Endometrial microvascular endothelial cells (primary cell): ENCODE results near the gene TKTL1. TPM values are rescaled to one million over a fixed set of nuclear protein-coding genes. Genes with fewer than 3 reads are reported as not detected.

Experiments used
- in situ Hi-C: cut with HindIII; loops from 2 replicates; pipeline ENCODE4 v1.10.0; 2017; ENCODE audit warnings: low sequenced_read_pairs, low pct_unique_long_range_greater_than_20kb; ENCODE audit errors: inconsistent ontology term
- total RNA-seq: library from RNA; depleted of rRNA; stranded (reverse); fragments of >200 nt; gene quantifications from one replicate; pipeline ENCODE4 v1.2.3, GENCODE V29; 2015; ENCODE audit errors: inconsistent ontology term

The TKTL1 gene
- total RNA-seq, 1 donor from 2014 or later = not detected

GRCh38 chrX:154308108-154308946 lies 12.7 kb downstream of the TKTL1 start:
- in situ Hi-C loops = no loop called here

GRCh38 chrX:154309041-154309775 lies 13.6 kb downstream of the TKTL1 start:
- in situ Hi-C loops = no loop called here

GRCh38 chrX:154310616-154311536 lies 15.3 kb downstream of the TKTL1 start:
- in situ Hi-C loops = no loop called here

DNA sequence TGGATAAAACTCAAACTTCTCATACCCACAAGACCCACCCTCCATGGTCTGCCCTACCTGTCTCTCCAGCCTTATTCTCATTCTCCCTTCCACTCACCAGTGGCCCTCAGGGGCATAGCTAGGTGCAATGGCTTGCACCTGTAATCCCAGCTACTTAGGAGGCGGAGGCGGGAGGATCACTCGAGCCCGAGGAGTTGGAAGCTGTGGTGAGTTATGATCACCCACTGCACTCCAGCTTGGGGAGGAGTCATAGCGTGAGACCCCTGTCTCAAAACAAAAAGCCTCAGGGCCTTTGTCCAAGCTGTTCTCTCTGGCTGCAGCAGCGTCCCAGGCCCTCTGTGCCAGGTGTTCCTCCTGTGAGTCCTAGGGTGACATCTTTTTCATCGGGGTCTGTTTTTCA lies 16.5 kb downstream of the TKTL1 start:
- in situ Hi-C loops = no loop called here

GRCh38 chrX:154313147-154313546 lies 17.6 kb downstream of the TKTL1 start:
- in situ Hi-C loops = no loop called here

DNA sequence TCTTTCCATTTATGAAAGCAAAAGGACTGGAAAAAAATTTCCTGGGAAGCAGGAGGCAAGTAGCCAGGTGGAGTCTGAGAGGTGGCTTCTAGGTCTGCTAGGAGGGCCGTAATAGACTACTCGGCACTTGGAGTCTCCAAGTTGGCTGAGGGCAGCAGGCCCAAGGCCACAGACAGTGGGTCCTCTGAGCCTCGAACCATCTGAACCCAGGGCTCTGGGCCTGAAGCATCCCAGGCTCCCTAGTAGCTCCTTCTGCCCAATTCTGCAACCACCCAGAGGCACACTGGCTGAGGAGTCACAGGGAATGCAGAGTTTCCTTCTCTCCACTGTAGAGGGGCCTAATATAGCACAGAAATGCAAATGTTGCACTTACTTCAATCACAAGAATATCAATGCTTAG lies 19.8 kb downstream of the TKTL1 start:
- in situ Hi-C loops = no loop called here

DNA sequence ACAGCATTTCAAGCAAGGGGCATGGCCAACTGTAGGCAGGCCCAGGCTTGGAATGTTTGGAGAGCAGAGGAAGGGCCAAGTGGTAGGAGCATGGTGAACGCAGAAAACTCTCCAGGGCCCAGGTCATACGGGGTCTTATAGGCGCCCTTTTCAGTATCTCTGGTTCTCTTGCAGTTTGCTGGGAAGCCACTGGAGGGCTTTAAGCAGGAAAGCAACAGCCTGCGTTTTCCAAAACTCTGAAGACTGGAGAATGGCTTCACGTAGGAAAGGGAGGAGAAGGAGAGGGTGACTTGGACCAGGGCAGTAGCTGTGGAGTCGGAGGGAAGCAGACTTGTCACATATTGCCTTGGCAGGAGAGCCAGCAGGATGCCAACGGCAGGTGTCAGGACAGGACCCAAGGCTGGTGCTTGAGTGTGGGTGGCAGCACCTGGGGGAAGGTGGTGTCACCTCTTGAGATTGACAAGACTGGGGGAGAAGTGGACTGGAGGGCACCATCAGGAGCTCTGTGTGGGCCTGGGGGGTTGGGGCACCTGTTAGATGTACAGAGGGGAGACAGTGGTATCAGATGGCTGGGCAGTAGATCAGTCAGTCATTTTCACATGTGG lies 21.9 kb downstream of the TKTL1 start:
- in situ Hi-C loops = no loop called here

GRCh38 chrX:154320406-154320805 lies 24.8 kb downstream of the TKTL1 start:
- in situ Hi-C loops = no loop called here

DNA sequence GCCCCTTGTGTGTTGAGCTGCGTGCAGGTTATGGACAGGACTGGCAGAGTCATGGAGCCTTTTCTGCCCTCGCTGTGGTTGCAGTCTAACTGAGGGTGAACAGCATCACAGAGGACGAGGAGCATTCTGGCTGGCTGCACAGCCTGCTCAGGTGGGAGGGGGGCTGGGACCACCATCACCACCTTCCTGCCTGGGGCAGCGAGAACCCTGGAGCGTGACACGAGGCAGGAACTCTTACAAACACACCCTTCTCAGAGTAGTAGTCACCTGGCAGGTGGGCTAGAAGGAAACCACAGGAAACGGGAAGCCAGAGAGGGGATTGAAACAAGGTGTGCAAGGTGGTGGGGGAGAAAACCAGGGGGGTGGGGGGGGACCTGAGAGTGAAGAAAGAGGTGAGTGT lies 25.6 kb downstream of the TKTL1 start:
- in situ Hi-C loops = no loop called here

DNA sequence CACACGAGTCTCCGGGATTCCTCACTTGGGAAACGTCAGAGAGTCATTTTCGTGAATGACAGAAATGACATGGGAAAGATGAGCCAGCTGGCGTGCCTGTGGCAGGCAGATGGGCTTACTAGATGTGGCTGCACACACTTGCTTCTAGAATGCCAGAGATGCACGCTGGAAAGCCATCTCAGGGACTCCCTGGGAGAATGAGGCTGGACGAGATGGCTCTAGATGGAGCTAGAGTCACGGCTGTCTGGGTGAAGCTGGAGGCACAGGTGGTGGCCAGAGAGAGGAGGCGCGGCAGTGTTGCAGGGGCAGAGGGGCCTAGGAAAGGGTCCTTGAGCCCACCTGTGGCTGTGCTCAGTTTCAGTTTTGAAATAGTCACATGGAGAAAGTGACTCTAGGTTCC lies 26.0 kb downstream of the TKTL1 start:
- in situ Hi-C loops = no loop called here

- in situ Hi-C loops = no loop called here
These were observed 27.3 kb downstream of the TKTL1 start for GRCh38 chrX:154322890-154323289.

GRCh38 chrX:154323537-154323936 lies 27.9 kb downstream of the TKTL1 start:
- in situ Hi-C loops = no loop called here

- in situ Hi-C loops = no loop called here
These were observed 29.9 kb downstream of the TKTL1 start for GRCh38 chrX:154325541-154325940.

- in situ Hi-C loops = no loop called here
These were observed 31.6 kb downstream of the TKTL1 start for GRCh38 chrX:154327038-154327820.

GRCh38 chrX:154328646-154329045 lies 33.1 kb downstream of the TKTL1 start:
- in situ Hi-C loops = no loop called here

GRCh38 chrX:154329294-154329693 lies 33.7 kb downstream of the TKTL1 start:
- in situ Hi-C loops = no loop called here

DNA sequence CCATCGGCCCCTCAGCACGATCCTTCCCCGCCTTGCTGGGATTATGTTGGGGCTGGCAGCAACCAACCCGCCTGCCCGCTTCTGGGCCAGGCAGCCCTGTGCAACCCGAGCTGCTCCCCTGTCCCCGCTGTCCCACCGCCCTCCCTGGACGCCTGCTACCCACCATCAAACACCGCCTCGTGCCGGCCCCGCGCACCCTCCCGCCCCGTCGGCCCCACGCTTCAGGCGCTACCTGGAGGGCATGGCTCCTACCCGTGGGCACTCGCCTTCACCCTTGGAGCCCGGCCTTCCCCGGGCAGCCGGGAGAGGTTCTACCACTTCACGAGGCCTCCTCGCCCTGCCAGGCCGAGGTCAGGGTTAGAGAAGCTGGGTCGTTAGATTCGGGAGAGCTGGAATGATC lies 37.0 kb downstream of the TKTL1 start:
- in situ Hi-C loops = no loop called here

DNA sequence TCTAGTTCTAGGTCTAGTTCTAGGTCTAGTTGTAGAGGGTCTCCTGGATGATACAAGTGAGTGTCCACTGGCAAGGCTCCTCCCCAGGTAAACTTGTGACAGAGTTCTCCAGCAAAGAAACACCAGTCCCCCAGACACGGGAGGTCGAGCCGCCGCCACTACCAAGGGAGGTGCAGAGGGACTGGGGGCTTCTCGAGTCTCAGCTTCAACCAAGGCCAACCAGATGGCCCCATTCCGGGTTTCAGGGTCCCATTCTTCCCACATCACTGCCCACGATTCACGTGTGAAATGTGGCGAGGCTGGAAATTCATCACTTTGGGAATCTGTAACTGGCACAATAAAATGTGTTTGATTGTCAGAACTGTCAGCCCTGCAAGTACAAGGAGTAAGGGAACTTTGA lies 37.5 kb downstream of the TKTL1 start:
- in situ Hi-C loops = no loop called here
